Endothelial cell of umbilical vein (primary cell): ENCODE results near the gene ZNF70. TPM values are rescaled to one million over a fixed set of nuclear protein-coding genes. Genes with fewer than 3 reads are reported as not detected.

Experiments
- BruUV-seq: library from RNA; stranded (reverse); fragments of 400-500 nt; replicated peaks from 2 replicates; lab custom pipeline; 2021; lab: Mats Ljungman, UMichigan
- CTCF ChIA-PET: fragments of 300-600, 350-600 bp; sonication (Branson Sonifier 250); formaldehyde crosslinking; loops from one replicate; lab custom pipeline; 2021; ENCODE audit warnings: antibody characterized with exemption, inconsistent platforms; lab: Charles Lee
- POLR2A ChIA-PET: fragments of 300-600, 350-600 bp; sonication (Branson Sonifier 250); formaldehyde crosslinking; loops from one replicate; lab custom pipeline; 2021; ENCODE audit warnings: antibody characterized with exemption, inconsistent platforms; lab: Charles Lee
- DNase-seq: peaks from one replicate; pipeline ENCODE4 v3.0.0-alpha.2; 2011; ENCODE audit warnings: low read depth, low spot score
- FAIRE-seq: peaks from 2 replicates; lab custom pipeline; 2011; peaks lifted over from hg19 to GRCh38; lab: Jason Lieb, UNC
- H2AFZ ChIP-seq: 2 replicates; pipeline ENCODE4 v1.6.0; 2012; ENCODE audit warnings: low read depth, low read length, control low read depth, inconsistent platforms
- H3K27ac ChIP-seq: 2 replicates; pipeline ENCODE4 v1.5.1; 2011; ENCODE audit warnings: low read depth, mild to moderate bottlenecking, control low read depth, low read length, moderate library complexity; ENCODE audit not compliant: insufficient read depth
- H3K27me3 ChIP-seq, 2 experiments: 2 replicates each; pipeline versions ENCODE4 v1.6.0 to v1.6.1; 2011; ENCODE audit warnings: low read length in 2 of 2, mixed read lengths in 1 of 2; ENCODE audit not compliant: control insufficient read depth in 2 of 2, insufficient read depth in 2 of 2
- H3K36me3 ChIP-seq, 2 experiments: 2 replicates in 1 of 2; 3 replicates in 1 of 2; pipeline ENCODE4 v1.5.1; 2011; ENCODE audit warnings: low read length in 2 of 2, mild to moderate bottlenecking in 1 of 2, moderate library complexity in 1 of 2; ENCODE audit not compliant: control insufficient read depth in 2 of 2, insufficient read depth in 2 of 2; ENCODE audit errors: extremely low read depth in 1 of 2
- H3K4me1 ChIP-seq: 3 replicates; pipeline ENCODE4 v1.5.1; 2011; ENCODE audit warnings: mild to moderate bottlenecking, low read length; ENCODE audit not compliant: control insufficient read depth, insufficient read depth; ENCODE audit errors: extremely low read depth
- H3K4me2 ChIP-seq: 2 replicates; pipeline ENCODE4 v1.6.1; 2011; ENCODE audit warnings: low read length, control low read depth, mixed read lengths; ENCODE audit not compliant: insufficient read depth
- H3K4me3 ChIP-seq, 3 experiments: fragments of 200-600 bp in 1 of 3; sonication (generic), shearing (Covaris generic) in 1 of 3; replicated peaks in 1 of 3; 2 replicates each; pipeline ENCODE4 v1.5.1; 2011 to 2016; ENCODE audit warnings: control low read depth in 3 of 3, low read length in 3 of 3, mild to moderate bottlenecking in 2 of 3, inconsistent platforms in 1 of 3, low read depth in 1 of 3, moderate library complexity in 1 of 3; ENCODE audit not compliant: insufficient read depth in 1 of 3
- H3K79me2 ChIP-seq: 2 replicates; pipeline ENCODE4 v1.6.0; 2012; ENCODE audit warnings: low read length, inconsistent platforms; ENCODE audit not compliant: control insufficient read depth, insufficient read depth
- H3K9ac ChIP-seq: replicated peaks from 2 replicates; pipeline ENCODE3; 2011; ENCODE audit warnings: low read length, control low read depth; ENCODE audit not compliant: insufficient read depth; ENCODE audit errors: extremely low read depth
- H3K9me1 ChIP-seq: replicated peaks from 3 replicates; pipeline ENCODE4 v1.6.0; 2011; ENCODE audit warnings: mild to moderate bottlenecking, low read length; ENCODE audit not compliant: control insufficient read depth, insufficient read depth; ENCODE audit errors: extremely low read depth
- H3K9me3 ChIP-seq: replicated peaks from 2 replicates; pipeline ENCODE4 v1.5.1; 2012; ENCODE audit warnings: low read length, inconsistent platforms; ENCODE audit not compliant: control insufficient read depth, insufficient read depth
- H4K20me1 ChIP-seq: replicated peaks from 2 replicates; pipeline ENCODE3; 2011; ENCODE audit warnings: mild to moderate bottlenecking, low read length; ENCODE audit not compliant: control insufficient read depth, insufficient read depth; ENCODE audit errors: extremely low read depth
- EZH2 ChIP-seq: IDR thresholded peaks from 2 replicates; pipeline ENCODE4 v1.6.1; 2012; ENCODE audit warnings: borderline replicate concordance, low read depth, mild to moderate bottlenecking, moderate library complexity, low read length, inconsistent platforms; ENCODE audit not compliant: severe bottlenecking
- FOS ChIP-seq: IDR thresholded peaks from 2 replicates; pipeline ENCODE4 v1.6.1; 2011; ENCODE audit warnings: mild to moderate bottlenecking, low read length, moderate library complexity, borderline replicate concordance; ENCODE audit not compliant: insufficient read depth
- GATA2 ChIP-seq: IDR thresholded peaks from 2 replicates; pipeline ENCODE4 v1.7.0; 2011; ENCODE audit warnings: low read depth, mild to moderate bottlenecking, moderate library complexity, mixed read lengths, low read length; ENCODE audit not compliant: insufficient read length, insufficient read depth
- JUN ChIP-seq: IDR thresholded peaks from 2 replicates; pipeline ENCODE4 v1.6.1; 2011; ENCODE audit warnings: borderline replicate concordance, low read depth; ENCODE audit not compliant: insufficient read length, insufficient read depth
- MYC ChIP-seq: IDR thresholded peaks from one replicate; pipeline ENCODE4 v1.6.1; 2011; ENCODE audit warnings: mild to moderate bottlenecking, low read depth, low read length
- POLR2A ChIP-seq: IDR thresholded peaks from 2 replicates; pipeline ENCODE4 v1.6.1; 2012; ENCODE audit warnings: low read depth, mild to moderate bottlenecking, control low read depth, low read length
- POLR2AphosphoS5 ChIP-seq: IDR thresholded peaks from 2 replicates; pipeline ENCODE4 v1.6.1; 2012; ENCODE audit warnings: low read depth, mild to moderate bottlenecking, control low read depth, low read length, moderate library complexity; ENCODE audit not compliant: insufficient read depth
- dilution Hi-C: fragments of 300-500 bp; cut with MboI; formaldehyde crosslinking; loops from one replicate; pipeline ENCODE4 v1.15.0; 2019; ENCODE audit warnings: low sequenced_read_pairs; ENCODE audit not compliant: extremely low pct_ligation_motif_present
- intact Hi-C: fragments of 100-400 bp; cut with micrococcal nuclease; formaldehyde crosslinking; loops from one replicate; pipeline ENCODE4 v1.10.0; 2022
- polyA plus RNA-seq, 4 experiments: library from polyadenylated mRNA; depleted of rRNA in 3 of 4; stranded (reverse) in 3 of 4; unstranded in 1 of 4; fragments of >200 nt; gene quantifications; 2 replicates each; pipeline versions ENCODE4 v1.2.1 to v1.2.3, GENCODE V29; 2011 to 2012; ENCODE audit warnings: missing spikeins in 1 of 4
- total RNA-seq: library from RNA; stranded (reverse); gene quantifications from 2 replicates; pipeline ENCODE4 v1.2.3, GENCODE V29; 2021
- TF ChIP-seq, protein P1 (sequence below), 2 donors: IDR thresholded peaks; 1 replicate in 1 of 2; 2 replicates in 1 of 2; pipeline ENCODE4 v1.5.1; 2011; ENCODE audit warnings: low read length in 2 of 2, mild to moderate bottlenecking in 2 of 2, moderate library complexity in 2 of 2, control low read depth in 1 of 2, inconsistent platforms in 1 of 2, low read depth in 1 of 2; ENCODE audit not compliant: insufficient read depth in 1 of 2; ENCODE audit errors: extremely low read depth in 1 of 2
- TF ChIP-seq, protein P2 (sequence below): IDR thresholded peaks from 2 replicates; pipeline ENCODE4 v1.6.1; 2011; ENCODE audit not compliant: insufficient read depth, insufficient read length

Gene ZNF70
- total and polyA plus RNA-seq, 2 donors (not counting 3 experiments of a cell fraction or from before 2014, with no cell fraction given) = 1.9 to 6.2 TPM

DNA sequence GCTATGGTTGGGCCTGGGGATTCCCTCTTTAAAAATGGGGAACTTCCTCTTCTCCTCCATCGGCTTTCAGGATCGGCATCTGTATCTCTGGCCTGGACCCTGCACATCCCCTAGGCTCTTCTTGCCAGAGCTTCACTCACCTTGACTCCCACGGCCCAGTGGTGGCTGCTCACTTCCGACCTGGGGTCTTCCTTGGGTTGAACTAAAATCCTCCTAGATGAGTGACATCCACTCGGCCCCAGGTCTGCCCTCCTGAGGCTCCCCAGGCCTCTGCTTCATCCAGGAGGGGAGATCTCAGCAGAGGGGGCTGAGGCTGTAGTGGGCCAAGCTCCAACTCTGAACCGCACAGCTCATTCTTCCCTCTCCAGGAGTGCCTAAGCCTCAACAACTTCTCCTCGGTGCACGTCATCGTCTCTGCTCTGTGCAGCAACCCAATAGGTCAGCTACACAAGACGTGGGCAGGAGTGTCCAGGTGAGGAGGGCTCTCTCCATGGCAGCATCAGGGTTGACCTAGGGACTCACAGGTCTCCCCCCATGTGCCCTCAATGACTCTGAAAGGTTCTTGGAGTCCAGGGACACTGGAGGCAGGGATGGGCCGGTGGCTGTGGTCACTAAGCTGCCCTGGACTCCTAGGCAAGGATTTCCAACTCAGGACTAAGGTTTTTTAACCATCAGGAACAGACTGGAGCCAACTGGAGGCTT lies 56.8 kb downstream of the ZNF70 start:
- Histone ChIP-seq H3K4me1 (no peaks in the 10 kb centered on the region), H3K79me2 (no peaks in the 10 kb centered on the region), H3K27me3 (no peaks in the 10 kb centered on the region), H3K4me2 (no peak overlapping the region), H3K9ac (no peak overlapping the region), H3K36me3 (peaks cover 4 to 15% of the 10 kb centered on the region in 2 experiments), H3K4me3 (no peak overlapping the region), H3K9me1 (no peaks in the 10 kb centered on the region), H3K27ac (no peak overlapping the region), H2AFZ (no peak overlapping the region), H3K9me3 (no peaks in the 10 kb centered on the region), H4K20me1 (no peaks in the 10 kb centered on the region)
- ChIA-PET CTCF (no interaction called here), POLR2A (no interaction called here)
- intact Hi-C loops = no loop called here
- no TSS peak for BruUV-seq
- TF ChIP-seq JUN = no peak
- dilution Hi-C loops = no loop called here
- FAIRE-seq (no peak), DNase-seq (no peak)

DNA sequence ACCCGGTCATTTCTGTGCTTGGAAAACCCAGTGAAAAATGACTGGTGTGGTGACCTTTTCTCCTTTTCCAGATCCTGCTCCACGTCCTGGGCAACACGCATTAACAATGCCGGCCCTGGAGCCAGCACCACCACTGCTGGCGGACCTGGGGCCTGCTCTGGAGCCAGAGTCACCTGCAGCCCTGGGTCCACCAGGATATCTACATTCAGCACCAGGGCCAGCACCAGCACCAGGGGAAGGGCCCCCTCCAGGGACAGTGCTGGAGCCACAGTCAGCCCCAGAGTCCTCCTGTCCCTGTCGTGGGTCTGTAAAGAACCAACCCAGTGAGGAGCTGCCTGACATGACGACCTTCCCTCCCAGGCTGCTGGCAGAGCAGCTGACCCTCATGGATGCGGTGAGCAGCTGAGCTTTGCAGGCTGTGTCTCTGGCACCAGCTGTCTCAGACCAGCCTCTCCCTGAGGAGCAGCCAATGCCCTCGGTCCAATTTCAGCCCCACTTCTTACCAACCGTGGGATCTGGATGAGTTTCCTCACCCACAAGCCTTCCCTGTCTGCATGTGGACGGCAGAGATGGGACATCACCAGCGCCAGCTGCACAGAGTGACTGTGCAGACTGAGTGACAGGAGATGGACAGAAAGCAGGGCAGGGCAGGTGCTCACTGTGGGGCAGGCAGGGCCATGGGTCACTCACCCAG lies 58.2 kb downstream of the ZNF70 start:
- intact Hi-C loops = no loop called here

More for the DNA sequence above, 58.2 kb downstream of the ZNF70 start:
- no peak overlapping the region for H3K4me2 ChIP-seq
- dilution Hi-C loops = no loop called here
- no peak overlapping the region for H3K27ac ChIP-seq
- FAIRE-seq (no peak), DNase-seq (no peak)
- no peaks in the 10 kb centered on the region for H3K4me1 ChIP-seq
- no peak overlapping the region for H3K4me3 ChIP-seq
- ChIA-PET POLR2A (no interaction called here), CTCF (no interaction called here)
- H3K9ac ChIP-seq = no peak overlapping the region
- H3K27me3 ChIP-seq = no peaks in the 10 kb centered on the region
- no peak overlapping the region for H2AFZ ChIP-seq
- H3K79me2 ChIP-seq = no peaks in the 10 kb centered on the region
- no peaks in the 10 kb centered on the region for H3K9me3 ChIP-seq
- peaks cover 4 to 16% of the 10 kb centered on the region in 2 experiments for H3K36me3 ChIP-seq
- BruUV-seq = no TSS peak
- TF ChIP-seq, protein P1, sequence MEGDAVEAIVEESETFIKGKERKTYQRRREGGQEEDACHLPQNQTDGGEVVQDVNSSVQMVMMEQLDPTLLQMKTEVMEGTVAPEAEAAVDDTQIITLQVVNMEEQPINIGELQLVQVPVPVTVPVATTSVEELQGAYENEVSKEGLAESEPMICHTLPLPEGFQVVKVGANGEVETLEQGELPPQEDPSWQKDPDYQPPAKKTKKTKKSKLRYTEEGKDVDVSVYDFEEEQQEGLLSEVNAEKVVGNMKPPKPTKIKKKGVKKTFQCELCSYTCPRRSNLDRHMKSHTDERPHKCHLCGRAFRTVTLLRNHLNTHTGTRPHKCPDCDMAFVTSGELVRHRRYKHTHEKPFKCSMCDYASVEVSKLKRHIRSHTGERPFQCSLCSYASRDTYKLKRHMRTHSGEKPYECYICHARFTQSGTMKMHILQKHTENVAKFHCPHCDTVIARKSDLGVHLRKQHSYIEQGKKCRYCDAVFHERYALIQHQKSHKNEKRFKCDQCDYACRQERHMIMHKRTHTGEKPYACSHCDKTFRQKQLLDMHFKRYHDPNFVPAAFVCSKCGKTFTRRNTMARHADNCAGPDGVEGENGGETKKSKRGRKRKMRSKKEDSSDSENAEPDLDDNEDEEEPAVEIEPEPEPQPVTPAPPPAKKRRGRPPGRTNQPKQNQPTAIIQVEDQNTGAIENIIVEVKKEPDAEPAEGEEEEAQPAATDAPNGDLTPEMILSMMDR (IDR thresholded peaks at IDR 0.05; ENCODE audit: extremely low read depth in 1 of 2, insufficient read depth in 1 of 2, low read depth in 1 of 2, low read length in 2 of 2) = no peak
- TF ChIP-seq JUN = no peak
- TF ChIP-seq GATA2 = no peak
- no peak for TF ChIP-seq EZH2
- no peak for TF ChIP-seq POLR2AphosphoS5
- TF ChIP-seq MYC = no peak
- TF ChIP-seq, protein P2, sequence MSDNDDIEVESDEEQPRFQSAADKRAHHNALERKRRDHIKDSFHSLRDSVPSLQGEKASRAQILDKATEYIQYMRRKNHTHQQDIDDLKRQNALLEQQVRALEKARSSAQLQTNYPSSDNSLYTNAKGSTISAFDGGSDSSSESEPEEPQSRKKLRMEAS = no peak
- TF ChIP-seq POLR2A = no peak
- no peak for TF ChIP-seq FOS
- no peaks in the 10 kb centered on the region for H4K20me1 ChIP-seq
- H3K9me1 ChIP-seq = no peaks in the 10 kb centered on the region
